Mononuclear cell (primary cell): ENCODE data around the gene CYP4F2. TPM values are rescaled to one million over a fixed set of nuclear protein-coding genes. Genes with fewer than 3 reads are reported as not detected.
"Not testable (repeated sequence)": the region's sequence is repeated elsewhere in the genome, so short reads cannot be mapped to it uniquely, and the experiment has no call there.

Experiments
- H3K27me3 ChIP-seq: 2 replicates; pipeline ENCODE4 v1.6.0; 2011; ENCODE audit warnings: low read length, control low read depth; ENCODE audit not compliant: insufficient read depth
- H3K4me1 ChIP-seq: 2 replicates; pipeline ENCODE4 v1.5.1; 2011; ENCODE audit warnings: mild to moderate bottlenecking, low read length, control low read depth; ENCODE audit not compliant: insufficient read depth
- H3K4me3 ChIP-seq: 2 replicates; pipeline ENCODE4 v1.5.1; 2011; ENCODE audit warnings: mild to moderate bottlenecking, low read length, moderate library complexity
- H3K9me3 ChIP-seq: 2 replicates; pipeline ENCODE4 v1.5.1; 2011; ENCODE audit warnings: low read depth, mild to moderate bottlenecking, control low read depth, low read length
- total RNA-seq: library from RNA; depleted of rRNA; stranded (reverse); fragments of >200 nt; gene quantifications from one replicate; pipeline ENCODE4 v1.2.3, GENCODE V29; 2012

CYP4F2 gene
- total RNA-seq: not detected

- Histone ChIP-seq H3K27me3 (no peaks in the 10 kb centered on the region), H3K4me1 (no peaks in the 10 kb centered on the region), H3K9me3 (no peaks in the 10 kb centered on the region), H3K4me3 (no peak within 1 kb of the TSS)
These were observed at the start of gene CYP4F2 for GRCh38 chr19:15897738-15898276. CYP4F2 (minus strand) TSS chr19:15898074; CDS start chr19:15897611, 463 bp downstream.

- Histone ChIP-seq H3K4me3 (no peak overlapping the region), H3K27me3 (peaks cover 13% of the 10 kb centered on the region), H3K9me3 (peaks cover 6% of the 10 kb centered on the region), H3K4me1 (no peaks in the 10 kb centered on the region)
These were observed 47.4 kb upstream of the CYP4F2 start for GRCh38 chr19:15945301-15945700.

GRCh38 chr19:15944401-15944800 lies 46.5 kb upstream of the CYP4F2 start:
- no peaks in the 10 kb centered on the region for H3K4me1 ChIP-seq
- H3K4me3 ChIP-seq: no peak overlapping the region
- H3K27me3 ChIP-seq: peaks cover 13% of the 10 kb centered on the region
- H3K9me3 ChIP-seq: peaks cover 6% of the 10 kb centered on the region

- Histone ChIP-seq H3K4me1 (no peaks in the 10 kb centered on the region), H3K9me3 (no peaks in the 10 kb centered on the region), H3K27me3 (no peaks in the 10 kb centered on the region), H3K4me3 (no peak overlapping the region)
These were observed 39.9 kb upstream of the CYP4F2 start for GRCh38 chr19:15937771-15938170.

GRCh38 chr19:15936950-15937349 lies 39.1 kb upstream of the CYP4F2 start:
- Histone ChIP-seq H3K4me3 (no peak overlapping the region), H3K27me3 (no peaks in the 10 kb centered on the region), H3K4me1 (no peaks in the 10 kb centered on the region), H3K9me3 (no peaks in the 10 kb centered on the region)

GRCh38 chr19:15936173-15936572 lies 38.3 kb upstream of the CYP4F2 start:
- Histone ChIP-seq H3K27me3 (peaks cover under 1% of the 10 kb centered on the region), H3K4me1 (no peaks in the 10 kb centered on the region), H3K9me3 (no peaks in the 10 kb centered on the region), H3K4me3 (no peak overlapping the region)

- no peak overlapping the region for H3K4me3 ChIP-seq
- no peaks in the 10 kb centered on the region for H3K9me3 ChIP-seq
- H3K4me1 ChIP-seq: no peaks in the 10 kb centered on the region
- peaks cover 6% of the 10 kb centered on the region for H3K27me3 ChIP-seq
These were observed 37.4 kb upstream of the CYP4F2 start for GRCh38 chr19:15935167-15935702.

- H3K27me3 ChIP-seq: peaks cover 6% of the 10 kb centered on the region
- no peaks in the 10 kb centered on the region for H3K4me1 ChIP-seq
- no peak within 1 kb of the TSS for H3K4me3 ChIP-seq
- H3K9me3 ChIP-seq: no peaks in the 10 kb centered on the region
These were observed 36.6 kb upstream of the CYP4F2 start, which contains the start of gene CYP4F11 for GRCh38 chr19:15934332-15935078. CYP4F11 (minus strand) TSS chr19:15934529; CDS start chr19:15934408, 121 bp downstream.

- not testable (repeated sequence) for H3K9me3 ChIP-seq, H3K4me3 ChIP-seq, H3K27me3 ChIP-seq, H3K4me1 ChIP-seq
These were observed 36.0 kb upstream of the CYP4F2 start for GRCh38 chr19:15933761-15934331.

GRCh38 chr19:15928321-15928720 lies 30.4 kb upstream of the CYP4F2 start:
- peaks cover 15% of the 10 kb centered on the region for H3K27me3 ChIP-seq
- no peaks in the 10 kb centered on the region for H3K4me1 ChIP-seq
- no peak overlapping the region for H3K4me3 ChIP-seq
- H3K9me3 ChIP-seq: no peaks in the 10 kb centered on the region

GRCh38 chr19:15926484-15926883 lies 28.6 kb upstream of the CYP4F2 start:
- no peaks in the 10 kb centered on the region for H3K9me3 ChIP-seq
- peaks cover 15% of the 10 kb centered on the region for H3K27me3 ChIP-seq
- H3K4me3 ChIP-seq: no peak overlapping the region
- no peaks in the 10 kb centered on the region for H3K4me1 ChIP-seq

GRCh38 chr19:15923702-15924101 lies 25.8 kb upstream of the CYP4F2 start:
- Histone ChIP-seq H3K4me1 (no peaks in the 10 kb centered on the region), H3K9me3 (no peaks in the 10 kb centered on the region), H3K27me3 (peaks cover 9% of the 10 kb centered on the region), H3K4me3 (no peak overlapping the region)

- Histone ChIP-seq H3K4me3 (no peak overlapping the region), H3K9me3 (no peaks in the 10 kb centered on the region), H3K4me1 (no peaks in the 10 kb centered on the region), H3K27me3 (peaks cover 10% of the 10 kb centered on the region)
These were observed 24.1 kb upstream of the CYP4F2 start for GRCh38 chr19:15922021-15922420.

- Histone ChIP-seq H3K4me3 (no peak overlapping the region), H3K27me3 (peaks cover 27% of the 10 kb centered on the region)
These were observed 21.4 kb upstream of the CYP4F2 start for GRCh38 chr19:15919243-15919642.

GRCh38 chr19:15915109-15915508 lies 17.2 kb upstream of the CYP4F2 start:
- Histone ChIP-seq H3K27me3 (peaks cover 38% of the 10 kb centered on the region), H3K4me1 (peaks cover 9% of the 10 kb centered on the region), H3K4me3 (no peak overlapping the region), H3K9me3 (peaks cover 7% of the 10 kb centered on the region)

More at GRCh38 chr19:15919243-15919642, 21.4 kb upstream of the CYP4F2 start:
- Histone ChIP-seq H3K9me3 (peaks cover 7% of the 10 kb centered on the region), H3K4me1 (no peaks in the 10 kb centered on the region)
